DOHH2 (cell line): ENCODE results near the gene OR1J4.
A peak's percentile ranks its signal among the peaks of the same experiment; 100 is the strongest.

Experiments used
- H3F3A ChIP-seq: fragments of 200-600 bp; sonication (generic), shearing (Covaris generic); 2 replicates; pipeline ENCODE4 v1.6.0; 2016; ENCODE audit warnings: antibody characterized with exemption, mild to moderate bottlenecking; ENCODE audit not compliant: control insufficient read depth, insufficient read depth
- H3K27ac ChIP-seq: fragments of 200-600 bp; sonication (generic); 2 replicates; pipeline ENCODE4 v1.5.1; 2014; ENCODE audit warnings: low read depth, mild to moderate bottlenecking, low read length, moderate library complexity
- H3K27me3 ChIP-seq: fragments of 200-600 bp; sonication (generic); 2 replicates; pipeline ENCODE4 v1.6.1; 2014; ENCODE audit warnings: mild to moderate bottlenecking, low read length, mixed read lengths; ENCODE audit not compliant: control insufficient read depth
- H3K36me3 ChIP-seq: fragments of 200-600 bp; sonication (generic); 2 replicates; pipeline ENCODE4 v1.6.1; 2014; ENCODE audit warnings: mild to moderate bottlenecking, low read length, moderate library complexity, mixed read lengths; ENCODE audit not compliant: control insufficient read depth
- H3K4me1 ChIP-seq: fragments of 200-600 bp; sonication (generic); 2 replicates; pipeline ENCODE4 v1.6.1; 2014; ENCODE audit warnings: mild to moderate bottlenecking, low read length, mixed read lengths; ENCODE audit not compliant: control insufficient read depth
- H3K4me2 ChIP-seq: fragments of 200-600 bp; sonication (generic); 2 replicates; pipeline ENCODE4 v1.6.0; 2014; ENCODE audit warnings: mild to moderate bottlenecking, low read length, moderate library complexity
- H3K4me3 ChIP-seq: fragments of 200-600 bp; sonication (generic); 2 replicates; pipeline ENCODE4 v1.5.1; 2014; ENCODE audit warnings: mild to moderate bottlenecking, low read length, mixed read lengths
- H3K79me2 ChIP-seq: fragments of 200-600 bp; sonication (generic); 2 replicates; pipeline ENCODE4 v1.6.1; 2014; ENCODE audit warnings: mild to moderate bottlenecking, low read length, mixed read lengths; ENCODE audit not compliant: control insufficient read depth
- H3K9me2 ChIP-seq: fragments of 200-600 bp; sonication (generic); replicated peaks from 2 replicates; pipeline ENCODE4 v1.6.1; 2014; ENCODE audit warnings: mild to moderate bottlenecking, low read length, mixed read lengths; ENCODE audit not compliant: control insufficient read depth
- H3K9me3 ChIP-seq: fragments of 200-600 bp; sonication (generic); 2 replicates; pipeline ENCODE4 v1.6.1; 2014; ENCODE audit warnings: antibody characterized with exemption, low read length, mixed read lengths; ENCODE audit not compliant: control insufficient read depth, insufficient read depth
- H4K20me1 ChIP-seq: fragments of 200-600 bp; sonication (generic); 2 replicates; pipeline ENCODE4 v1.6.0; 2014; ENCODE audit warnings: low read depth, mild to moderate bottlenecking, antibody characterized with exemption, low read length, moderate library complexity; ENCODE audit not compliant: control insufficient read depth, insufficient read depth
- EZH2phosphoT487 ChIP-seq: fragments of 200-600 bp; sonication (generic); IDR thresholded peaks from 2 replicates; pipeline ENCODE4 v1.6.1; 2017; ENCODE audit warnings: borderline replicate concordance, mild to moderate bottlenecking, antibody characterized with exemption, low read length, moderate library complexity, mixed read lengths
- TF ChIP-seq, protein P1 (sequence below): fragments of 200-600 bp; sonication (generic); IDR thresholded peaks from one replicate; pipeline ENCODE4 v1.5.1; 2014; ENCODE audit warnings: antibody characterized with exemption, mild to moderate bottlenecking, low read depth, low read length; ENCODE audit not compliant: poor library complexity, severe bottlenecking

Gene OR1J4

GRCh38 chr9:122477346-122477745, 41.6 kb upstream of the OR1J4 start:
- Histone ChIP-seq H3K9me3 (no peaks in the 10 kb centered on the region), H4K20me1 (no peaks in the 10 kb centered on the region), H3K79me2 (no peaks in the 10 kb centered on the region)

GRCh38 chr9:122477826-122478225, 41.1 kb upstream of the OR1J4 start, which contains the start of gene OR1J1:
OR1J1 (minus strand) TSS chr9:122477926; CDS start chr9:122477926, 0 bp downstream.
- H3F3A ChIP-seq: no peaks in the 10 kb centered on the region
- no peaks in the 10 kb centered on the region for H3K9me2 ChIP-seq
- H3K27me3 ChIP-seq: 0 out of 2 replicates have a peak, but pooled peaks cover 3% of the 10 kb centered on the region
- H3K4me3 ChIP-seq: no peak within 1 kb of the TSS
- H3K4me2 ChIP-seq: no peak within 1 kb of the TSS
- H3K36me3 ChIP-seq: no peaks in the 10 kb centered on the region
- H3K27ac ChIP-seq: no peak within 1 kb of the TSS
- TF ChIP-seq EZH2phosphoT487: no peak
- TF ChIP-seq, protein P1, sequence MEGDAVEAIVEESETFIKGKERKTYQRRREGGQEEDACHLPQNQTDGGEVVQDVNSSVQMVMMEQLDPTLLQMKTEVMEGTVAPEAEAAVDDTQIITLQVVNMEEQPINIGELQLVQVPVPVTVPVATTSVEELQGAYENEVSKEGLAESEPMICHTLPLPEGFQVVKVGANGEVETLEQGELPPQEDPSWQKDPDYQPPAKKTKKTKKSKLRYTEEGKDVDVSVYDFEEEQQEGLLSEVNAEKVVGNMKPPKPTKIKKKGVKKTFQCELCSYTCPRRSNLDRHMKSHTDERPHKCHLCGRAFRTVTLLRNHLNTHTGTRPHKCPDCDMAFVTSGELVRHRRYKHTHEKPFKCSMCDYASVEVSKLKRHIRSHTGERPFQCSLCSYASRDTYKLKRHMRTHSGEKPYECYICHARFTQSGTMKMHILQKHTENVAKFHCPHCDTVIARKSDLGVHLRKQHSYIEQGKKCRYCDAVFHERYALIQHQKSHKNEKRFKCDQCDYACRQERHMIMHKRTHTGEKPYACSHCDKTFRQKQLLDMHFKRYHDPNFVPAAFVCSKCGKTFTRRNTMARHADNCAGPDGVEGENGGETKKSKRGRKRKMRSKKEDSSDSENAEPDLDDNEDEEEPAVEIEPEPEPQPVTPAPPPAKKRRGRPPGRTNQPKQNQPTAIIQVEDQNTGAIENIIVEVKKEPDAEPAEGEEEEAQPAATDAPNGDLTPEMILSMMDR: no peak
- no peaks in the 10 kb centered on the region for H3K79me2 ChIP-seq
- no peaks in the 10 kb centered on the region for H4K20me1 ChIP-seq
- no peaks in the 10 kb centered on the region for H3K9me3 ChIP-seq
- H3K4me1 ChIP-seq: no peaks in the 10 kb centered on the region

More at GRCh38 chr9:122477346-122477745, 41.6 kb upstream of the OR1J4 start:
- Histone ChIP-seq H3K4me3 (no peak overlapping the region), H3K27ac (no peak overlapping the region), H3K36me3 (no peaks in the 10 kb centered on the region), H3K4me1 (no peaks in the 10 kb centered on the region), H3K4me2 (no peak overlapping the region), H3K27me3 (no peaks in the 10 kb centered on the region), H3F3A (no peaks in the 10 kb centered on the region), H3K9me2 (no peaks in the 10 kb centered on the region)
- TF ChIP-seq, protein P1: no peak
- TF ChIP-seq EZH2phosphoT487: no peak

- no peak overlapping the region for H3K4me2 ChIP-seq
- no peaks in the 10 kb centered on the region for H3K36me3 ChIP-seq
- no peaks in the 10 kb centered on the region for H3F3A ChIP-seq
- no peak for TF ChIP-seq EZH2phosphoT487
- no peaks in the 10 kb centered on the region for H4K20me1 ChIP-seq
- no peaks in the 10 kb centered on the region for H3K9me3 ChIP-seq
- no peaks in the 10 kb centered on the region for H3K79me2 ChIP-seq
- no peak overlapping the region for H3K4me3 ChIP-seq
- H3K27ac ChIP-seq: no peak overlapping the region
- no peaks in the 10 kb centered on the region for H3K9me2 ChIP-seq
- H3K27me3 ChIP-seq: 0 out of 2 replicates have a peak, but pooled peaks cover 3% of the 10 kb centered on the region
- no peaks in the 10 kb centered on the region for H3K4me1 ChIP-seq
Measured at GRCh38 chr9:122479062-122479461, 39.9 kb upstream of the OR1J4 start.

- no peaks in the 10 kb centered on the region for H3K79me2 ChIP-seq
- H3K27me3 ChIP-seq: peaks cover 8% of the 10 kb centered on the region; the same call in 1 of the 2 replicates
- no peak overlapping the region for H3K4me3 ChIP-seq
- no peaks in the 10 kb centered on the region for H3F3A ChIP-seq
- H3K4me2 ChIP-seq: no peak overlapping the region
- H3K36me3 ChIP-seq: no peaks in the 10 kb centered on the region
- no peaks in the 10 kb centered on the region; the same call in 1 of the 2 replicates for H3K9me3 ChIP-seq
- TF ChIP-seq, protein P1: peak; percentile 84
- no peak for TF ChIP-seq EZH2phosphoT487
- no peaks in the 10 kb centered on the region for H4K20me1 ChIP-seq
- no peaks in the 10 kb centered on the region for H3K9me2 ChIP-seq
- no peaks in the 10 kb centered on the region for H3K4me1 ChIP-seq
- no peak overlapping the region for H3K27ac ChIP-seq
Measured at GRCh38 chr9:122498883-122499288, 20.1 kb upstream of the OR1J4 start.
